HG02981 (cell line): ENCODE data around the gene LRSAM1.
"Not testable (repeated sequence)": the region's sequence is repeated elsewhere in the genome, so short reads cannot be mapped to it uniquely, and the experiment has no call there.

Experiments
- ATAC-seq: cut with Tn5 transposase; IDR thresholded peaks from one replicate; pipeline ENCODE4 v1.9.1; 2021; ENCODE audit warnings: mild to moderate bottlenecking, moderate library complexity; ENCODE audit not compliant: unreplicated experiment

LRSAM1 gene

DNA sequence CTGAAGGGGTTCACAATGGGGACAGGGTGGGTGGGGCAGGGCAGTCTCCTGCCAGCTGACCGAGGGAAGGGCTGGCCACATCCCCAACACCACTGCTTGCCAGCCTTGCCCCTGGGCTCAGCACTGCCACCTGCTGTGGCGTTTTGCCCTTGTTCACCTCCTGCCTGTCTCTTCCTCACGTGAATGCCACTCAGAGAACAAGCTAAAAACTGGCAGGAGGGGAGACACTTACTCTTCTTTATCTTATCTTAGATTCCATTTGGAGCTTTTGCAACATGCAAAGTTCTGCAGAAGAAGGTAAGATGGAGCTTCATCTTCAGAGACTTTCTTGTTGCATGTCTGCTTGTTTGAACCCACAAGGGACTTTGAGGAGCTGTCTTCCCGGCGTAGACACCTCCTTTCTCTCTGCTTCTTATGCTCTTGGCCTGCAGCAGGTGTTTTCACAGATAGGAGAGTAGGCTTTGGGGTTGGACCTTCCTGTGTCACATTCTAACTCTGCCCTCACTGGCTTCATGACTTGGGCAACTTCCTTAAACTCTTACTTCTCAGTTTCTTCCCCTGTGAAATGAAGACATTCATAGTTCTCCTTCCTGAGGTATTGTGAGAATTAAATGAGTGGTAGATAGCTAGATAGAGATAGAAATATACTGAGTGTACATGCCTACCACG lies 4.1 kb downstream of the LRSAM1 start:
- no peak for ATAC-seq

DNA sequence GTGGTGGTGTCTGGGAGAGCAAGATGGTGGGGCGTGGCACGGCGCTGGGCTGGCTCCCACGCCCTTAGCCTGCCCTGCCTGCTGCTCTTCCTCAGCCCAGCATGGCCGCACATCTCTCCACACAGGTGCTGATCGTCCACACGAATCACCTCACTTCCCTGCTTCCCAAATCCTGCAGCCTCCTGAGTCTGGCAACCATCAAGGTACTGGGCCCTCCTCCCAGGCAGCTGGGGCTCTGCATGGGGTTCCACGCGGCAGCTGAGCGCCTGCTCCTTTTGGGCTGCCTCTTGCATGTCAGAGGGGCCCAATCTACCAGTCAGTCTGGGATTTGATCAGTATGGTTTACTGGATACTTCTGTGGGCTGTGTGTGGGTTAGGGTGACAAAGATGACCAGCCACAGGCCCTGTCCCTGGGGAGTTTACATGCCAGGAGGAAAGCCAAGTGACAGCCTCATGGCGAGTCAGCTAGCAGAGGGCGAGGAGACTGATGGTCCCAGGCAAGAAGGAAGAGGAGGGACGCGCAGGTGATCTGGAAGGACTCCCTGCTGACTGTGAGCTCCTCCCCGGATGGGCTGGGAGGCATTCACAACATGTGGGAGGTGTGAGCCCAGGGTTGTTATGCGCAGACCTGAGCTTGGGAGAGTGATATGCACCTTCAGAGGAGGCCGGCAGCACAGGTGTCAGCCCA lies 6.0 kb downstream of the LRSAM1 start:
- ATAC-seq, result no peak

DNA sequence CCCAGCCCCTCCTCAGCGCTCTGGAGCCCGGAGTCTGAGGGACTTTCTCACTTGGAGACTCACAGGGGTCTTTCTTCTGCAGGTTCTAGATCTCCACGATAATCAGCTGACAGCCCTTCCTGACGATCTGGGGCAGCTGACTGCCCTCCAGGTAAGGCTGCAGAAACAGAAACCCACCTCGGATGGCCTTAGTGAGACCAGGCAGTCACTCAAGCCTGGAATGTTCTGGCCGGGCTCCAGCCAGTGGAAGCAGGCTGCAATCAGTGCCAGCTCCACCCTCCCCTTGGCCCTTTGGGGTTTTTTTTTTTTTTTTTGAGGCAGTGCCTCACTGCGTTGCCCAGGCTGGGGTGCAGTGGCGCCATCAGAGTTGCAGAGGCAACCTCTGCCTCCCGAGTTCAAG lies 7.6 kb downstream of the LRSAM1 start:
- ATAC-seq, result no peak

DNA sequence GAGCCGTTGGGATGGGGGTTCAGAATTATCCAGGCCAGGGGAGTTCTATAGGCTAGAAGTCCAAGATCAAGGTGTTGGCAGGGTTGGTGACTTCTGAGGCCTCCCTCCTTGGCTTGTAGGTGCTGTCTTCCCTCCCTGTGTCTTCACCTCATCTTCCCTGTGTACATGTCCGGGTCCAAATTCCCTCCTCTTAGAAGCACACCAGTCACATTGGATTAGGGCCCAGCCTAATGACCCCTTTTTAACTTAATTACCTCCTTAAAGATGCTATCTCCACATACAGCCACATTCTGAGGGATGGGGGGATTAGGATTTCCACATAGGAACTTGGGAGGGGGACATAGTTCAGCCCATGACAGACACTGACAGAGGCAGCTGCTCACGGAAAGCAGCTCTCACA lies 12.1 kb downstream of the LRSAM1 start:
- no peak for ATAC-seq

DNA sequence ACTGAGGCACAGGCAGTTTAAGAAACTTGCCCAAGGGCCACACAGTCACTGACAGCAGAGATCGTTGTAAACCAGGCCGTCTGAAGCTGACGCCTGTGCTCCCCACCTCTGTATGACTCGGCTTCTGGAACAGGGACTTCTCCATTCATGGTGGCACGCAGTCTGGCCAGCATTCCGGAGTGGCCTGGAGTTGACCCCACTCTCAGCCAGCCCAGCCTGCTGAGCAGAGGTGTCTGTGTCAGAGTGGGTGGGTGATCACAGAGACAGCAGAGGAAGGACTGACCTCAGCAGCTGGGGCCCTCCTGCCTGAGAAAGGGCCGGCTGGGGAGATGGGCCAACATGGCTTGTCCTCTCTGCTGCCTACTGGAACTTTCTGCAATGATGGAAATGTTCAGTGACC lies 12.6 kb downstream of the LRSAM1 start:
- ATAC-seq, result no peak

DNA sequence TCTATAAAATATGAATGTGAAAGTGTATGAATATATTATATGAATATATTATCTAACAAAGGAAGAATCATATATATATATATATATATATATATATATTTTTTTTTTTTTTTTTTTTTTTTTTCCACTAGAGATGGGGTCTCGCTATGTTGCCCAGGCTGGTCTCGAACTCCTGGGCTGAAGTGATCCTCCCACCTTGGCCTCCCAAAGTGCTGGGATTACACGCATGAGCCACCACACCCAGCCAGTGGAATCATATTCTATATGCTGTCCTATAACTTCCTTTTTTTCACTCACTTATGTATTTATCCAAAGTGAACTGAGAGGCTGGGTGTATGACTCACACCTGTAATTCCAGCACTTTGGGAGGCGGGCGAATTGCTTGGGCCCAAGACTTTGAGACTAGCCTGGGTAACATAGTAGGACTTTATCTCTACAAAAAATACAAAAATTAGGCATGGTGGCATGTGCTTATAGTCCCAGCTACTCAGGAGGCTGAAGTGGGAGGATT lies 15.2 kb downstream of the LRSAM1 start:
- ATAC-seq, result not testable (repeated sequence)

DNA sequence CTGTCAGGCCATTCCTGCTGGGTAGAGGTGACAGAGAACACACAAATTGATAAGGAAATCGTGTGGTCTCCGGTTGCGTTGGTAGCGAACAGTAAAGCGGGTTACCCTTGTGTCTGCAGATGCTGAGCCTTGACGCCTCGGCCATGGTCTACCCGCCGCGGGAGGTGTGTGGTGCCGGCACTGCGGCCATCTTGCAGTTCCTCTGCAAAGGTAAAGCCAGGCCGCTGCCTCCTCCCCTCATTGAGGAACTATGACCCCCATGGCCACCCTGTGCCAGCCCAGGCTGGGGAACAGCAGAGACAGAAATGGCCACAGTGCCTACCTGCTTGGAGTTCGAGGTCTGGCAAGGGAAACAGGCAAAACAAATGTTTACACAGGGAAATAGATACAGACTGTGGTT lies 16.3 kb downstream of the LRSAM1 start:
- ATAC-seq, result no peak

DNA sequence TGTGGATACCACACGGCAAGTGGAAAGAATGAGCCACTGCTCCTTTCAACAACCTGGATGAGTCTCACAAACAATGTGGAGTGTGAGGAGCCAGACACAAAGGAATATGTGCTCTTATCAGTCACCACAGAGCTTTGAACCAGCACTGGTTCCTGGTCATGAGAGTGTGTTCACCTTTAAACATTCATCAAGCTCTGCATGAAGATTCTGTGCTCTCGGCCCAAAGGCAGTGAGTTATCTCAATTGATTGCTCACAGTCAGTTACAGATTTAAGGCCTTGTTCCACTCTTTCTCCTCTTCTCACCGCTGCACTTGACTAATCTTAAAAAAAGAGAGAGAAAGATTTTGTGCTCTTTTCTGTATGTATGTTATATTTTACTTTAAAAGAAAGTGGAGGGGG lies 19.4 kb downstream of the LRSAM1 start:
- no peak for ATAC-seq

DNA sequence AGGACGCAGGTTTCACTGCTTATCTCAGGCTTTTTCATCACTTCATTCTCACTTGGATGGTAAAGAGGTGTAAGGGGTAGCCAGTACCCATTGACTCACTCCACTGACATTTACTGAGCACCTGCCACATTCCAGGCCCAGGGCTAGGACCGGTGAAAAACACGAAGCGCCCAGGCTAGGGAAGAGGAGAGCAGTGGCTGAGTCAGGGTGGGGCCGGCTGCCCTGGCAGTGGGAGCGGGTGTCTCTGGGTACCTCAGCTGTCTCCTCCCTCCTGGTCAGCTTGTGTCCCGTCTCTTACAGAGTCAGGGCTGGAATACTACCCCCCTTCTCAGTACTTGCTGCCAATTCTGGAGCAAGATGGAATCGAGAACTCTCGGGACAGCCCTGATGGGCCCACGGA lies 22.2 kb downstream of the LRSAM1 start:
- ATAC-seq, result no peak

DNA sequence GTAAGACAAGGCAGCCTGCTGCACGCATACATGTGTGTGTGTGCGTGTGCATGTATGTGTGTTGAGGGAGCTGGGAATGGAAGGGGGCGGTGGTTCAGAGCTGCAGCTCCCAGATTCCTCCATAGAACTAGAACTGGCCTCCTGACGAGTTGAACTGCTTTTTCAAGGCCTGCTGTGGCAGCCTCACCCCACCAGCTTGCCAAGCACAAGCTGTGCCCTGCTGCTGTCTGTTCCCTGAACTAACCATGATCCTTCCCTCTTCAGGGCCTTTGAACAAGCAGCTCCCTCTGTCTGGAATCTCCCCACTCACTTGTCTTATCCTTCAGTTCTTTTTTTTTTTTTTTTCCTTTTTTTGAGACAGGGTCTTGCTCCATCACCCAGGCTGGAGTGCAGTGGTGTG lies 22.6 kb downstream of the LRSAM1 start:
- no peak for ATAC-seq

DNA sequence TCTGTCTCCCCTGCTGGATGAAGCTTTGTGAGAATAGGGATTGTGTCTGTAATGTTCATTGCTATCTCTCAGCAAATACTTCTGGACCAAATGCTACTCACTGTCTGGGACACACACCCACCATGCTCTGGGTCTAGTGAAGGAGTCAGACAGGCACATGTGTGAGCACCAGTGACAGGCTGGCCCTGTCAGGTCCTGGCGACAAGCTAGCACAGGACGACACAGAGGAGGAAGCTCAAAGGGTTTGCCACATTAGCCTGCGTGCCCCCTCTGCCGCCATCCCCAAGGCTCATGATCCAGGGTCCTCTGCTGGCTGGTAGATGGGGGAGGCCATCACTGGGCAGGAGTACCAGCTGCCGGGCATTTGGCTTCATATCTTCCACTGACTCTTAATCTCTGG lies 23.3 kb downstream of the LRSAM1 start:
- ATAC-seq, result no peak

DNA sequence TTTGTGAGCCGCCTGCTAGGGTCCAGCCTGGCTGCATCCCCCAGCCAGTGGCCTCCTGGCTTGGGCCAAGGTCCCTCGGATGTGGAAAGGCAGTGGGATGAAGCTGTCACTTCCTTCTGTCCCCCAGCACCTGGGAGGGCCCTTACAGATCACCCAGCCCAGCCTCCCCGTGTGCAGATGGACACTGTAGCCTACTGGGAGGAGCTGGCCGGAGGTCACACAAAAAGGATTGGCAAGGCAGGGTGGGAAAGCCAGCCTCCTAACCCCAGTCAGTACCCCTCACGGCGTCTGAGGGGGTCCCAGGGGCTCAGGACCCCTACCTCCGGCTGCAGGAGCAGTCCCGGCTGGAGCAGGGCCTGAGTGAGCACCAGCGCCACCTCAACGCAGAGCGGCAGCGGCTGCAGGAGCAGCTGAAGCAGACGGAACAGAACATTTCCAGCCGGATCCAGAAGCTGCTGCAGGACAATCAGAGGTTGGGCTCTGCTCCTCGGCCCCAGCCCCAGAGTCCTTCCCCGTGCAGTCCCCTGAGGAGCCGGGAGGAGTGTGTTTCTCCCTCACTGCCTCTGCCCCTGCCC lies 28.3 kb downstream of the LRSAM1 start:
- ATAC-seq, result no peak

DNA sequence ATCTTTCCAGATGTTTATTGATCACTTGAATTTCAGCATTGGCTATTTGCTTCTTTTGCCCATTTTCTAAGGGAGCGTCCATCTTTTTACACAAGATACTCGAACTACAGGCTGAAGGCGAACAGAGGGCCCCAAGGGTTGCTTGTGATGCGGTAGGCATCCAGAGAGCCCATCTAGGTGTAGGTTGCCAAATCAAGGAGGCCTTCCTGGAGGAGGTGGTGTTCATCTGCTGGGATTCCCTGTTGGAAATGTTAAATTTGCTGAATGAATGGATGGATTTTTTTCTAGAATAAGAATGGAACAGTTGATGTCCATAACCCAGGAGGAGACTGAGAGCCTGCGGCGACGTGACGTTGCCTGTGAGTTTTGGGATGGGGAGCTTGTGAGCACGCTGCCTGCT lies 31.4 kb downstream of the LRSAM1 start:
- no peak for ATAC-seq

DNA sequence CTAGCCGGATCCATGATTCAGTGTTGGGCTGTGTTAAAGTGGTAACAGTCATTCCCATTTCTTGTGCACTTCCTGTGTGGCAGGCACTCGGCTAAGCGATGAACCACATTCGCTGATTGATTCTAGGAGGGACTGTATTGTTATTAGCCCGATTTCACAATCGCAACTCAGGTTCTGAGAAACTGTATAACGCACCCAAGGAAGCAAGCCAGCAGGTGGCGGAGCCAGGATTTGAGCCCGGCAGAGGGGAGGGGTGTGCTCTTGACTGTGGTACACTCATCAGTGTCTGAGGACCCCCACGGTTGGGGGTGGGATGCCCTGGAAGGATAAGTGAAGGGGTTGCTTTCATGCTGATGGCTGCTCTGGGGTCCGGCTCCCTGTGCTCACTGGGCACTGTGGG lies 34.7 kb downstream of the LRSAM1 start:
- no peak for ATAC-seq

DNA sequence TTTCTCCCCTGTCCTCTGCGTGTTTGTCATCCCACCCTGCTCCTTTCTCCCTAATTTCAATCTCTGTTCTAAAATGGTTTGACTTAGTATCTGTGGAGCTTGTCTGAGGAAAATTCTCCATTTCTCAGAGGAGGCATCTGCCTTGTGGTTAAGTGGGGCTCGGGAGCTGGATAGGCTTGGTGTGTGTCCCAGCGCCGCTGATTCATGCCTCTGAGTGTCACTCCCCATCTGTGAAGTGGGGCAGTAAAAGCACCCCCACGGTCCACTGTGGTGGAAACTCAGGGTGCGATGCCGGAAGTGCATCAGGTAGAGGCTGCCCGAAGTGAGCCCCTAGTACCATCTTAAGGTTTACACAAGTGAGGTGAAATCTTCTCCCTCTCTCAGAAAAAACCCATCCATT lies 37.6 kb downstream of the LRSAM1 start:
- no peak for ATAC-seq

DNA sequence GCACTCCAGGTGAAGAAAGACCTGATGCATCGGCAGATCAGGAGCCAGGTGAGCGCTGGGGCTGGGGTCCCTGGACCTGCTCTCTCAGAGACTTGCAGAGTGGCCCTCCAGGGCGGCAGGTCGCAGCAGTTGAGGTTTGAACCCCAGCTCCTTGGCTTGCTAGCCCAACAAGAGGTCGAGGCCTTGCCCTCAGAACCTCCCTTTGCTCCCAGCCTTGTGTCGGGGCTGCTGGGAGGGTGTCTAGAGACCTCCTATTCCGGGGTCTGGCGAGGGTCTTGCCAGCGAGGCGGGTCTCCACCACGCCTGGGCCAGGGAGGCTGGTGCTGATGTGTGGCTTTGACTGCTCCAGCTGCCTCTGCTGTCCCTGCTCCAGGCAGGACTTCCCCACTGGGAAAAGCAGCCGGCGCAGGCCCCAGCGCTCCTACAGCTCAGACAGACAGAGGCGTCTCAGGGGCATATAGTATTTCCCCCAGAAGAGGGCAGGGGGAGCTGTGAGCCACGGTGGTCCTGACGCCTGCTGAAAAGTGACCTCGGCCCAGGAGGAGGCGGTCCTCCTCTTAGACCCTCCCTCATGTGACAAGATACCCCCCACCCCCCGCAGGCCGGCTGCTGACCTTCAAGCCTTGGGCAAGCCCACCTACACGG lies 38.3 kb downstream of the LRSAM1 start:
- no peak for ATAC-seq

DNA sequence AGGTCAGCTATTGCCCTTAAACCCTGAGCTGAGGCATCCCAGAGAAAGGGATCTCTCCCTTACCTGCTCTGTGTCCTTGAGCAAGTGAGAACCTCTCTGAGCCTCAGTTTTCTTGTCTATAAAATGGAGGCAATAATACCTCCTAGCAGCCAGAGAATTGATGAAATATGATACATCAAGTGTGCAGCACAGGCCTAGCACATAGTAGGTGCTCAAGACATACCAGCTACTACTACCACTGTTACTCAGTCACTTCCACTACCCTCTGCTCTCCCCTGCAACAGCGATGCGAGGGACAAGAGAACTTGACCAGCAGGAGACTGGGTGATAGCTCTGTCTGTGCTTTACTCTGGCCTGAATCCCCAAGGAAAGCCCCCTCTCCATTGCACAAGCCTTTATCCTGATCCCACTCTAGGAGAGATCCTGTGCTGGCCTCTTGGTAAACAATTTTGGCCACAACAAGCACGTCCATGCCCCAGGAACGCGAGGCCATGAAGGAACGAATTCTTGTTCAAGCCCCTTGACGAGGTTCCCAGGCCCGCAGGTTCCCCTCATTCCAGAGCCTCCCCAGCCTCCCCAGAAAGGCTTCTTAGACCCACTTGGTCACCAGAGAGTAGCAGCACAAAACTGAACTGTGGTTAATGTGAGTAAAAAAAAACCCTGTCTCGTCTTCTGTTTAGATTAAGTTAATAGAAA lies 39.4 kb downstream of the LRSAM1 start:
- ATAC-seq, result no peak

DNA sequence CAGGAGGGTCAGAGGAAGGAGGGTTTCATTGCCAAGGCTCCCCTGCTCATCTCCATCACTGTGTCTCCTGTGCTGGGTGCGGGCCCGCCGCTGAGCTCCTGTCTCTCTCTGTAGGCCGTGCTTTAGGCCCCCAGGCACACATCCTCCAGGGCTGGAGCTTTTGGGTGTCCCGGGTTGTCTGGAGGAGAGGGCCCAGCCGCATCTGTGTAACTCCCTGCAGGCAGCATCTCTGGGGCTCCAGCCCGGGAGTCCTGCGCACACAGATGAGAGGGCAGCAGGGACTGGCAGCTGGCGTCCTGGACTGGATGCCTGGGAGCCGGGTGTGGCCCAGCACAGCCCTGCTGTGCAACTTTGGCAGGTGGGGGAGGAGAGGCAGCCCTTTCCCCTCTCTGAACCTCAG lies 40.2 kb downstream of the LRSAM1 start:
- ATAC-seq, result no peak

DNA sequence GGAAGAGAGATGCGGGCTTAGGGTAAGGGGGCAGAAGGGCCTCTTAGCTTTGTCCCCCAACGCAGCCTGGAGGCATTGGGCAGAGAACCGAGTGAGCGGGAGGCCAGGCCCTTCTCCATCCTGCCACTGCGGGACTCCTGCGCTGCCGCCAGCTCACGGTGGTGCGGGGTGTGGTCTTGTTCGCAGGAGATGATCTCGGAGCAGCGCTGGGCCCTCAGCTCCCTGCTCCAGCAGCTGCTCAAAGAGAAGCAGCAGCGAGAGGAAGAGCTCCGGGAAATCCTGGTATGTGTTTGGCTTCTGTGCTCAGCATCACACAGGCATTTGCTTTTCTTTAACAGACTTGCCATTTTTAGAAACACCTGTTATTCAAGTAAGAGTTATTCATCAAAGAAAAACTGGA lies 41.3 kb downstream of the LRSAM1 start:
- ATAC-seq, result no peak

DNA sequence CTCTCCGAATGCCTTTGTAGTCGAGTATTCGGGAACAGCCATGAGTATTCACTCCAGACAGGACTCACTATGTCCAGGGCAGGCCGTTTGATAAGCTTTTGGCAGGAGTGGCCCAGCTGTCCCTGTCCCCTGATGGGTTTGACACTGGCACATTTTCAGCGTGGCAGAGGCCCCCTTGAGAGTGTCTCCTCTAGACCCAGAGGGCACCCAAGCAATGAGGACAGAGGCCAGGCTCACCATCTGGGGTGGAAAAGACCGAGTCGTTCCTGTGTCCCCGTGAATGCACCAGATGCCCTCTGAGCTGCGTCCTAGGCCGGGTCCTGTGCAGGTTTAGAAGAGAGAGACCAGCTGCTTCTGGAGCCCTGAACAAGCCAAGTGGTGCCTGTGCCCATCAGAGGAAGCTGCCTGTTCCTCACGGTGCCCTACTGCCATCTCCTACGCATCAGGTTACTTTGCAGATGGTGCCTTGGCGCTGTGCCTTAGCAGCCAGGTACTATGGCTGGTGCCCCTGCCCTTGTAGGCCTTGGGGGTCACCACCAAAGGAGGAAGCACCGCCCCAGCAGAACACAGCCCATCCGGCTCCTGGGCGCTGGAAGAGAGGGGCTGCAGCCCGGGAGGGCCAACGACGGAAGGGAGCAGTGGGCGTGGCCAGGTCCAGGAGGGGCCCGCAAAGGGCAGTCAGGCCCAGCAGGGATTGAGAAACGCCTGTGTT lies 42.4 kb downstream of the LRSAM1 start:
- ATAC-seq, result no peak

DNA sequence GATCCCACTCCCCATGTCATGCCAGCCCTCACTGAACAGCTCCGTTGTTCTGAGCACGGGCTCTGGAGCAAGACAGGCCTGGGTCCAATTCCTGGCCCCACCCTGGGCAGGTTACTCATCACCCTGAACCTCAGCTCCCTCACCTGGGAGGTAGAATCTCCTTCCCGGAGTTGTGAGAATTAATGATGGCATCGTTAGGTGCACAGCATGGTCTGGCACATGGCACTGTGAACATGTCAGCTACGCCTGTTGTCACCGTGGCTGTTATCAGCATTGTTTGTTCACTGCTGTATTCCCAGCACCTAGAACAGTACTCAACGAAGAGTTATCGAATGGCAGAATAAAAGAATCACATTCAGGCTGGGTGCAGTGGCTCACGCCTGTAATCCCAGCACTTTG lies 43.0 kb downstream of the LRSAM1 start:
- no peak for ATAC-seq
